Spleen (tissue), 7 donors: ENCODE data around the gene SLC7A14.

ENCODE experiments used
- CTCF ChIP-seq, 11 experiments: fragments of 200-600 bp in 7 of 11; fragments of 450-650 bp in 4 of 11; sonication (generic) in 4 of 11; IDR thresholded peaks in 8 of 11; conservative IDR thresholded peaks in 3 of 11; 1 replicate in 7 of 11; 2 replicates in 4 of 11; pipeline versions ENCODE4 v1.4.0 to v1.8.0; 2016 to 2021; ENCODE audit warnings: antibody characterized with exemption in 11 of 11, inconsistent platforms in 4 of 11, mild to moderate bottlenecking in 1 of 11
- POLR2A ChIP-seq, 3 donors: fragments of 450-650 bp; IDR thresholded peaks; one replicate each; pipeline ENCODE4 v1.5.1; 2017; ENCODE audit warnings: antibody characterized with exemption in 3 of 3, mild to moderate bottlenecking in 1 of 3
- donor health status: DM: no; HTN: no; CAD: no; lungs with moderate emphysema.
- donor health status: DM: no; HTN: no; CAD: no.
- donor health status: DM: no; HTN: no; CAD: no.

DNA sequence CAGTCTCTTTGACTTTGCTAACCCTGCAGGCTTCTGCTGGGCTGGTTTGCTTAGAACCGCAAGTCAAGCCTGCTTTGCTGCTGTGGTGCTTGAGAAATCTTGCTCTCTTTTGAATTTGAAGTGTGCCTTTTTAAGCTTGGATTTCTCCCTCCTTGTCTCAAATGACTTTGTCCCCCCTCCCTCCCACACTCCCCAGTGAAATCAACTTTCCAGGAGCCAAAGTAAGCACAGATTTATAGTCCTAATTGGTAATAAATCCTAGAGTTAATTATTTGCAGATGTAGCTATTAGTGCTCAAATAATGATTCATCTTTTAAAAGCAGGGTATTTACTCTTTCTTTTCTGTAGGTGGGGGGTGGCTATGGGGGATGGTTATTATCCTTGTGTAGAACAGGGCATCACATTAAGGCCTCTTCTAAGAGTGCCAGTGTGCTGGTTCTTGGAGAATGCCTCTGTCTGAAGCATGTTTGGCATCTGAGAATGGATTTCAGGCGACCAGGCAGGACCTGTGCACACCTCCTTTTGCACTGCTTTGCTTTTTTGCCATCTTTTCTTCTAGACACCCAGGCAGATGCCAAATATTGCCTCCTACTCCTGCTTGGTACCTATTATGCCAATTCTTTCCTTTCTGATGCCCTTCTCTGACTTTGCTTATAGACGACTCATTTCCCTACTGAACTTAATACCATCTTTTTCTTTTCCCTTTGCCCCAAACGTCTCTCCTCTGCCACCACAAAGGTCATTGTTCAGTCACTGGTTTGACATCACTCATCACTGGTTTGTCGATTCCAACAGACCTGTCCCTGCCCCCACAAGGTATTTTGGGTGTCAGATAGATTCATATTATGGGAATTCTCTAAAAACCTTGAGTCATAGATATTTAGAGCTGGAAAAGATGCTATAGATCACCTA lies 116.5 kb downstream of the SLC7A14 start:
- TF ChIP-seq POLR2A (IDR thresholded peaks at IDR 0.05) (no peak), CTCF (IDR thresholded peaks at IDR 0.05 in 8 of 11, conservative IDR thresholded peaks at IDR 0.05 in 3 of 11) (no peak)
